GM12892 (cell line): ENCODE measurements around the gene ATP23.

Experiments used
- POLR2A ChIP-seq: IDR thresholded peaks from 2 replicates; pipeline ENCODE4 v1.6.1; 2011; ENCODE audit warnings: low read depth, low read length, control low read depth
- POLR2AphosphoS5 ChIP-seq: IDR thresholded peaks from 2 replicates; pipeline ENCODE4 v1.6.1; 2011; ENCODE audit warnings: low read depth, low read length, control low read depth
- TAF1 ChIP-seq: IDR thresholded peaks from 2 replicates; pipeline ENCODE4 v1.6.1; 2011; ENCODE audit warnings: low read depth, mild to moderate bottlenecking, control low read depth, low read length, borderline replicate concordance

DNA sequence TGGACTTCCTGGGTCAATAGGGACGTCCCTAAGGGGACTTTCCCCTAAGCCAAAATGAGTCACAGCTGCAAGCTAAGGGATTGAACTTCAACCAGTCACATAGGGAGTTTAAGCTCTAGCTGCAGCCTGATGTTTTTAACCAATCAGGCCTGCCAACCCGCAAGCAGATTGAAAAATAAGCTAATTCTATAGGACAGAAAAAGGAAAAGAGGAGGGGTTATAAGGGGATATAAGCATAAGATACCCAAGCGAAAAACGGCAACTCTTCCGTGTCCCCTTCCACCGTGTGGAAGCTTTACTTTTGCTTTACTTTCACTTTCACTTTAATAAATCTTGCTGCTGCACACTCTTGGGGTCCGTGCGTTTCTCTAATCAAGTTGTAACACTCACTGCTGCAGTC lies 24.4 kb downstream of the ATP23 start:
- TF ChIP-seq POLR2AphosphoS5 (no peak), TAF1 (no peak), POLR2A (no peak)
